Endothelial cell of umbilical vein (primary cell): ENCODE measurements around the gene LIN28A. TPM values are rescaled to one million over a fixed set of nuclear protein-coding genes. Genes with fewer than 3 reads are reported as not detected.

Source experiments
- BruUV-seq: library from RNA; stranded (reverse); fragments of 400-500 nt; replicated peaks from 2 replicates; lab custom pipeline; 2021; lab: Mats Ljungman, UMichigan
- CTCF ChIA-PET: fragments of 300-600, 350-600 bp; sonication (Branson Sonifier 250); formaldehyde crosslinking; loops from one replicate; lab custom pipeline; 2021; ENCODE audit warnings: antibody characterized with exemption, inconsistent platforms; lab: Charles Lee
- POLR2A ChIA-PET: fragments of 300-600, 350-600 bp; sonication (Branson Sonifier 250); formaldehyde crosslinking; loops from one replicate; lab custom pipeline; 2021; ENCODE audit warnings: antibody characterized with exemption, inconsistent platforms; lab: Charles Lee
- DNase-seq: peaks from one replicate; pipeline ENCODE4 v3.0.0-alpha.2; 2011; ENCODE audit warnings: low read depth, low spot score
- FAIRE-seq: peaks from 2 replicates; lab custom pipeline; 2011; peaks lifted over from hg19 to GRCh38; lab: Jason Lieb, UNC
- H2AFZ ChIP-seq: 2 replicates; pipeline ENCODE4 v1.6.0; 2012; ENCODE audit warnings: low read depth, low read length, control low read depth, inconsistent platforms
- H3K27ac ChIP-seq: 2 replicates; pipeline ENCODE4 v1.5.1; 2011; ENCODE audit warnings: low read depth, mild to moderate bottlenecking, control low read depth, low read length, moderate library complexity; ENCODE audit not compliant: insufficient read depth
- H3K27me3 ChIP-seq, 2 experiments: 2 replicates each; pipeline versions ENCODE4 v1.6.0 to v1.6.1; 2011; ENCODE audit warnings: low read length in 2 of 2, mixed read lengths in 1 of 2; ENCODE audit not compliant: control insufficient read depth in 2 of 2, insufficient read depth in 2 of 2
- H3K36me3 ChIP-seq, 2 experiments: 2 replicates in 1 of 2; 3 replicates in 1 of 2; pipeline ENCODE4 v1.5.1; 2011; ENCODE audit warnings: low read length in 2 of 2, mild to moderate bottlenecking in 1 of 2, moderate library complexity in 1 of 2; ENCODE audit not compliant: control insufficient read depth in 2 of 2, insufficient read depth in 2 of 2; ENCODE audit errors: extremely low read depth in 1 of 2
- H3K4me1 ChIP-seq: 3 replicates; pipeline ENCODE4 v1.5.1; 2011; ENCODE audit warnings: mild to moderate bottlenecking, low read length; ENCODE audit not compliant: control insufficient read depth, insufficient read depth; ENCODE audit errors: extremely low read depth
- H3K4me2 ChIP-seq: 2 replicates; pipeline ENCODE4 v1.6.1; 2011; ENCODE audit warnings: low read length, control low read depth, mixed read lengths; ENCODE audit not compliant: insufficient read depth
- H3K4me3 ChIP-seq, 3 experiments: fragments of 200-600 bp in 1 of 3; sonication (generic), shearing (Covaris generic) in 1 of 3; replicated peaks in 1 of 3; 2 replicates each; pipeline ENCODE4 v1.5.1; 2011 to 2016; ENCODE audit warnings: control low read depth in 3 of 3, low read length in 3 of 3, mild to moderate bottlenecking in 2 of 3, inconsistent platforms in 1 of 3, low read depth in 1 of 3, moderate library complexity in 1 of 3; ENCODE audit not compliant: insufficient read depth in 1 of 3
- H3K79me2 ChIP-seq: 2 replicates; pipeline ENCODE4 v1.6.0; 2012; ENCODE audit warnings: low read length, inconsistent platforms; ENCODE audit not compliant: control insufficient read depth, insufficient read depth
- H3K9ac ChIP-seq: replicated peaks from 2 replicates; pipeline ENCODE3; 2011; ENCODE audit warnings: low read length, control low read depth; ENCODE audit not compliant: insufficient read depth; ENCODE audit errors: extremely low read depth
- H3K9me1 ChIP-seq: replicated peaks from 3 replicates; pipeline ENCODE4 v1.6.0; 2011; ENCODE audit warnings: mild to moderate bottlenecking, low read length; ENCODE audit not compliant: control insufficient read depth, insufficient read depth; ENCODE audit errors: extremely low read depth
- H3K9me3 ChIP-seq: replicated peaks from 2 replicates; pipeline ENCODE4 v1.5.1; 2012; ENCODE audit warnings: low read length, inconsistent platforms; ENCODE audit not compliant: control insufficient read depth, insufficient read depth
- H4K20me1 ChIP-seq: replicated peaks from 2 replicates; pipeline ENCODE3; 2011; ENCODE audit warnings: mild to moderate bottlenecking, low read length; ENCODE audit not compliant: control insufficient read depth, insufficient read depth; ENCODE audit errors: extremely low read depth
- CTCF ChIP-seq, 2 donors: IDR thresholded peaks; 1 replicate in 1 of 2; 2 replicates in 1 of 2; pipeline ENCODE4 v1.5.1; 2011; ENCODE audit warnings: low read length in 2 of 2, mild to moderate bottlenecking in 2 of 2, moderate library complexity in 2 of 2, control low read depth in 1 of 2, inconsistent platforms in 1 of 2, low read depth in 1 of 2; ENCODE audit not compliant: insufficient read depth in 1 of 2; ENCODE audit errors: extremely low read depth in 1 of 2
- EZH2 ChIP-seq: IDR thresholded peaks from 2 replicates; pipeline ENCODE4 v1.6.1; 2012; ENCODE audit warnings: borderline replicate concordance, low read depth, mild to moderate bottlenecking, moderate library complexity, low read length, inconsistent platforms; ENCODE audit not compliant: severe bottlenecking
- FOS ChIP-seq: IDR thresholded peaks from 2 replicates; pipeline ENCODE4 v1.6.1; 2011; ENCODE audit warnings: mild to moderate bottlenecking, low read length, moderate library complexity, borderline replicate concordance; ENCODE audit not compliant: insufficient read depth
- MAX ChIP-seq: IDR thresholded peaks from 2 replicates; pipeline ENCODE4 v1.6.1; 2011; ENCODE audit not compliant: insufficient read depth, insufficient read length
- MYC ChIP-seq: IDR thresholded peaks from one replicate; pipeline ENCODE4 v1.6.1; 2011; ENCODE audit warnings: mild to moderate bottlenecking, low read depth, low read length
- POLR2AphosphoS5 ChIP-seq: IDR thresholded peaks from 2 replicates; pipeline ENCODE4 v1.6.1; 2012; ENCODE audit warnings: low read depth, mild to moderate bottlenecking, control low read depth, low read length, moderate library complexity; ENCODE audit not compliant: insufficient read depth
- dilution Hi-C: fragments of 300-500 bp; cut with MboI; formaldehyde crosslinking; loops from one replicate; pipeline ENCODE4 v1.15.0; 2019; ENCODE audit warnings: low sequenced_read_pairs; ENCODE audit not compliant: extremely low pct_ligation_motif_present
- intact Hi-C: fragments of 100-400 bp; cut with micrococcal nuclease; formaldehyde crosslinking; loops from one replicate; pipeline ENCODE4 v1.10.0; 2022
- polyA plus RNA-seq, 4 experiments: library from polyadenylated mRNA; depleted of rRNA in 3 of 4; stranded (reverse) in 3 of 4; unstranded in 1 of 4; fragments of >200 nt; gene quantifications; 2 replicates each; pipeline versions ENCODE4 v1.2.1 to v1.2.3, GENCODE V29; 2011 to 2012; ENCODE audit warnings: missing spikeins in 1 of 4
- total RNA-seq: library from RNA; stranded (reverse); gene quantifications from 2 replicates; pipeline ENCODE4 v1.2.3, GENCODE V29; 2021

The LIN28A gene
- total and polyA plus RNA-seq, 2 donors (not counting 3 experiments of a cell fraction or from before 2014, with no cell fraction given): 0.11 TPM; not detected in 1

GRCh38 chr1:26452459-26453183 lies 42.0 kb downstream of the LIN28A start:
- H3K9me3 ChIP-seq: no peaks in the 10 kb centered on the region
- H3K4me3 ChIP-seq: no peak overlapping the region
- ChIA-PET POLR2A (no interaction called here), CTCF (interaction anchor here (1.8 kb wide), 1 partner anchor 17 kb away, joined by 4 read pairs; no protein-coding TSS in a partner anchor)
- H3K4me2 ChIP-seq: no peak overlapping the region
- DNase-seq (no peak), FAIRE-seq (no peak)
- dilution Hi-C loops (no loop called here), intact Hi-C loops (no loop called here)
- H3K9me1 ChIP-seq: no peaks in the 10 kb centered on the region
- H3K36me3 ChIP-seq: peaks cover 3 to 13% of the 10 kb centered on the region in 2 experiments
- no peaks in the 10 kb centered on the region for H3K27me3 ChIP-seq
- H4K20me1 ChIP-seq: no peaks in the 10 kb centered on the region
- no peak overlapping the region for H3K9ac ChIP-seq
- H3K4me1 ChIP-seq: no peaks in the 10 kb centered on the region
- no peak overlapping the region for H2AFZ ChIP-seq
- BruUV-seq: no TSS peak
- H3K79me2 ChIP-seq: no peaks in the 10 kb centered on the region
- TF ChIP-seq CTCF (IDR thresholded peaks at IDR 0.05; ENCODE audit: extremely low read depth in 1 of 2, insufficient read depth in 1 of 2, low read depth in 1 of 2, low read length in 2 of 2) (no peak), POLR2AphosphoS5 (no peak), MYC (no peak), FOS (no peak), MAX (no peak), EZH2 (no peak)
- H3K27ac ChIP-seq: no peak overlapping the region
